Endothelial cell of umbilical vein (primary cell): Measurements from ENCODE around the gene TTC23L. TPM values are rescaled to one million over a fixed set of nuclear protein-coding genes. Genes with fewer than 3 reads are reported as not detected.

Experiments
- BruUV-seq: library from RNA; stranded (reverse); fragments of 400-500 nt; replicated peaks from 2 replicates; lab custom pipeline; 2021; lab: Mats Ljungman, UMichigan
- CTCF ChIA-PET: fragments of 300-600, 350-600 bp; sonication (Branson Sonifier 250); formaldehyde crosslinking; loops from one replicate; lab custom pipeline; 2021; ENCODE audit warnings: antibody characterized with exemption, inconsistent platforms; lab: Charles Lee
- POLR2A ChIA-PET: fragments of 300-600, 350-600 bp; sonication (Branson Sonifier 250); formaldehyde crosslinking; loops from one replicate; lab custom pipeline; 2021; ENCODE audit warnings: antibody characterized with exemption, inconsistent platforms; lab: Charles Lee
- DNase-seq: peaks from one replicate; pipeline ENCODE4 v3.0.0-alpha.2; 2011; ENCODE audit warnings: low read depth, low spot score
- FAIRE-seq: peaks from 2 replicates; lab custom pipeline; 2011; peaks lifted over from hg19 to GRCh38; lab: Jason Lieb, UNC
- H2AFZ ChIP-seq: 2 replicates; pipeline ENCODE4 v1.6.0; 2012; ENCODE audit warnings: low read depth, low read length, control low read depth, inconsistent platforms
- H3K27ac ChIP-seq: 2 replicates; pipeline ENCODE4 v1.5.1; 2011; ENCODE audit warnings: low read depth, mild to moderate bottlenecking, control low read depth, low read length, moderate library complexity; ENCODE audit not compliant: insufficient read depth
- H3K27me3 ChIP-seq, 2 experiments: 2 replicates each; pipeline versions ENCODE4 v1.6.0 to v1.6.1; 2011; ENCODE audit warnings: low read length in 2 of 2, mixed read lengths in 1 of 2; ENCODE audit not compliant: control insufficient read depth in 2 of 2, insufficient read depth in 2 of 2
- H3K36me3 ChIP-seq, 2 experiments: 2 replicates in 1 of 2; 3 replicates in 1 of 2; pipeline ENCODE4 v1.5.1; 2011; ENCODE audit warnings: low read length in 2 of 2, mild to moderate bottlenecking in 1 of 2, moderate library complexity in 1 of 2; ENCODE audit not compliant: control insufficient read depth in 2 of 2, insufficient read depth in 2 of 2; ENCODE audit errors: extremely low read depth in 1 of 2
- H3K4me1 ChIP-seq: 3 replicates; pipeline ENCODE4 v1.5.1; 2011; ENCODE audit warnings: mild to moderate bottlenecking, low read length; ENCODE audit not compliant: control insufficient read depth, insufficient read depth; ENCODE audit errors: extremely low read depth
- H3K4me2 ChIP-seq: 2 replicates; pipeline ENCODE4 v1.6.1; 2011; ENCODE audit warnings: low read length, control low read depth, mixed read lengths; ENCODE audit not compliant: insufficient read depth
- H3K4me3 ChIP-seq, 3 experiments: fragments of 200-600 bp in 1 of 3; sonication (generic), shearing (Covaris generic) in 1 of 3; replicated peaks in 1 of 3; 2 replicates each; pipeline ENCODE4 v1.5.1; 2011 to 2016; ENCODE audit warnings: control low read depth in 3 of 3, low read length in 3 of 3, mild to moderate bottlenecking in 2 of 3, inconsistent platforms in 1 of 3, low read depth in 1 of 3, moderate library complexity in 1 of 3; ENCODE audit not compliant: insufficient read depth in 1 of 3
- H3K79me2 ChIP-seq: 2 replicates; pipeline ENCODE4 v1.6.0; 2012; ENCODE audit warnings: low read length, inconsistent platforms; ENCODE audit not compliant: control insufficient read depth, insufficient read depth
- H3K9ac ChIP-seq: replicated peaks from 2 replicates; pipeline ENCODE3; 2011; ENCODE audit warnings: low read length, control low read depth; ENCODE audit not compliant: insufficient read depth; ENCODE audit errors: extremely low read depth
- H3K9me1 ChIP-seq: replicated peaks from 3 replicates; pipeline ENCODE4 v1.6.0; 2011; ENCODE audit warnings: mild to moderate bottlenecking, low read length; ENCODE audit not compliant: control insufficient read depth, insufficient read depth; ENCODE audit errors: extremely low read depth
- H3K9me3 ChIP-seq: replicated peaks from 2 replicates; pipeline ENCODE4 v1.5.1; 2012; ENCODE audit warnings: low read length, inconsistent platforms; ENCODE audit not compliant: control insufficient read depth, insufficient read depth
- H4K20me1 ChIP-seq: replicated peaks from 2 replicates; pipeline ENCODE3; 2011; ENCODE audit warnings: mild to moderate bottlenecking, low read length; ENCODE audit not compliant: control insufficient read depth, insufficient read depth; ENCODE audit errors: extremely low read depth
- EZH2 ChIP-seq: IDR thresholded peaks from 2 replicates; pipeline ENCODE4 v1.6.1; 2012; ENCODE audit warnings: borderline replicate concordance, low read depth, mild to moderate bottlenecking, moderate library complexity, low read length, inconsistent platforms; ENCODE audit not compliant: severe bottlenecking
- FOS ChIP-seq: IDR thresholded peaks from 2 replicates; pipeline ENCODE4 v1.6.1; 2011; ENCODE audit warnings: mild to moderate bottlenecking, low read length, moderate library complexity, borderline replicate concordance; ENCODE audit not compliant: insufficient read depth
- GATA2 ChIP-seq: IDR thresholded peaks from 2 replicates; pipeline ENCODE4 v1.7.0; 2011; ENCODE audit warnings: low read depth, mild to moderate bottlenecking, moderate library complexity, mixed read lengths, low read length; ENCODE audit not compliant: insufficient read length, insufficient read depth
- JUN ChIP-seq: IDR thresholded peaks from 2 replicates; pipeline ENCODE4 v1.6.1; 2011; ENCODE audit warnings: borderline replicate concordance, low read depth; ENCODE audit not compliant: insufficient read length, insufficient read depth
- MYC ChIP-seq: IDR thresholded peaks from one replicate; pipeline ENCODE4 v1.6.1; 2011; ENCODE audit warnings: mild to moderate bottlenecking, low read depth, low read length
- POLR2A ChIP-seq: IDR thresholded peaks from 2 replicates; pipeline ENCODE4 v1.6.1; 2012; ENCODE audit warnings: low read depth, mild to moderate bottlenecking, control low read depth, low read length
- POLR2AphosphoS5 ChIP-seq: IDR thresholded peaks from 2 replicates; pipeline ENCODE4 v1.6.1; 2012; ENCODE audit warnings: low read depth, mild to moderate bottlenecking, control low read depth, low read length, moderate library complexity; ENCODE audit not compliant: insufficient read depth
- dilution Hi-C: fragments of 300-500 bp; cut with MboI; formaldehyde crosslinking; loops from one replicate; pipeline ENCODE4 v1.15.0; 2019; ENCODE audit warnings: low sequenced_read_pairs; ENCODE audit not compliant: extremely low pct_ligation_motif_present
- intact Hi-C: fragments of 100-400 bp; cut with micrococcal nuclease; formaldehyde crosslinking; loops from one replicate; pipeline ENCODE4 v1.10.0; 2022
- polyA plus RNA-seq, 4 experiments: library from polyadenylated mRNA; depleted of rRNA in 3 of 4; stranded (reverse) in 3 of 4; unstranded in 1 of 4; fragments of >200 nt; gene quantifications; 2 replicates each; pipeline versions ENCODE4 v1.2.1 to v1.2.3, GENCODE V29; 2011 to 2012; ENCODE audit warnings: missing spikeins in 1 of 4
- total RNA-seq: library from RNA; stranded (reverse); gene quantifications from 2 replicates; pipeline ENCODE4 v1.2.3, GENCODE V29; 2021
- TF ChIP-seq, protein P1 (sequence below), 2 donors: IDR thresholded peaks; 1 replicate in 1 of 2; 2 replicates in 1 of 2; pipeline ENCODE4 v1.5.1; 2011; ENCODE audit warnings: low read length in 2 of 2, mild to moderate bottlenecking in 2 of 2, moderate library complexity in 2 of 2, control low read depth in 1 of 2, inconsistent platforms in 1 of 2, low read depth in 1 of 2; ENCODE audit not compliant: insufficient read depth in 1 of 2; ENCODE audit errors: extremely low read depth in 1 of 2
- TF ChIP-seq, protein P2 (sequence below): IDR thresholded peaks from 2 replicates; pipeline ENCODE4 v1.6.1; 2011; ENCODE audit not compliant: insufficient read depth, insufficient read length

The TTC23L gene
- total and polyA plus RNA-seq, 2 donors (not counting 3 experiments of a cell fraction or from before 2014, with no cell fraction given) = not detected

GRCh38 chr5:34923694-34924461 lies 84.9 kb downstream of the TTC23L start:
- Histone ChIP-seq H4K20me1 (no peaks in the 10 kb centered on the region), H3K4me2 (peak overlapping the region; percentile 31), H3K9me3 (no peaks in the 10 kb centered on the region), H2AFZ (no peak overlapping the region), H3K36me3 (peaks cover 5 to 35% of the 10 kb centered on the region in 2 experiments), H3K79me2 (peaks cover 14% of the 10 kb centered on the region), H3K27me3 (no peaks in the 10 kb centered on the region), H3K4me3 (no peak overlapping the region), H3K27ac (peak overlapping the region; percentile 15), H3K4me1 (peaks cover 17% of the 10 kb centered on the region), H3K9me1 (no peaks in the 10 kb centered on the region), H3K9ac (no peak overlapping the region)
- DNase-seq (peak; percentile 85), FAIRE-seq (peak; percentile 78)
- ChIA-PET POLR2A (interaction anchor here (1.0 kb wide), 1 partner anchor 8 kb away, joined by 3 read pairs; the partner anchor contains the start of genes BRIX1 and RAD1), CTCF (interaction anchor here (1.5 kb wide), 1 partner anchor 9 kb away, joined by 8 read pairs; the partner anchor contains the start of genes BRIX1 and RAD1)
- dilution Hi-C loops = loop anchor here (25.0 kb wide), 1 partner anchor 437 kb away; no protein-coding TSS in a partner anchor
- TF ChIP-seq, protein P1, sequence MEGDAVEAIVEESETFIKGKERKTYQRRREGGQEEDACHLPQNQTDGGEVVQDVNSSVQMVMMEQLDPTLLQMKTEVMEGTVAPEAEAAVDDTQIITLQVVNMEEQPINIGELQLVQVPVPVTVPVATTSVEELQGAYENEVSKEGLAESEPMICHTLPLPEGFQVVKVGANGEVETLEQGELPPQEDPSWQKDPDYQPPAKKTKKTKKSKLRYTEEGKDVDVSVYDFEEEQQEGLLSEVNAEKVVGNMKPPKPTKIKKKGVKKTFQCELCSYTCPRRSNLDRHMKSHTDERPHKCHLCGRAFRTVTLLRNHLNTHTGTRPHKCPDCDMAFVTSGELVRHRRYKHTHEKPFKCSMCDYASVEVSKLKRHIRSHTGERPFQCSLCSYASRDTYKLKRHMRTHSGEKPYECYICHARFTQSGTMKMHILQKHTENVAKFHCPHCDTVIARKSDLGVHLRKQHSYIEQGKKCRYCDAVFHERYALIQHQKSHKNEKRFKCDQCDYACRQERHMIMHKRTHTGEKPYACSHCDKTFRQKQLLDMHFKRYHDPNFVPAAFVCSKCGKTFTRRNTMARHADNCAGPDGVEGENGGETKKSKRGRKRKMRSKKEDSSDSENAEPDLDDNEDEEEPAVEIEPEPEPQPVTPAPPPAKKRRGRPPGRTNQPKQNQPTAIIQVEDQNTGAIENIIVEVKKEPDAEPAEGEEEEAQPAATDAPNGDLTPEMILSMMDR (IDR thresholded peaks at IDR 0.05; ENCODE audit: extremely low read depth in 1 of 2, insufficient read depth in 1 of 2, low read depth in 1 of 2, low read length in 2 of 2) = no peak
- TF ChIP-seq JUN (peak; percentile 99), FOS (peak; percentile 99), MYC (no peak), POLR2A (no peak), EZH2 (no peak), POLR2AphosphoS5 (peak; percentile 35), GATA2 (no peak)
- TF ChIP-seq, protein P2, sequence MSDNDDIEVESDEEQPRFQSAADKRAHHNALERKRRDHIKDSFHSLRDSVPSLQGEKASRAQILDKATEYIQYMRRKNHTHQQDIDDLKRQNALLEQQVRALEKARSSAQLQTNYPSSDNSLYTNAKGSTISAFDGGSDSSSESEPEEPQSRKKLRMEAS = no peak
- BruUV-seq = no TSS peak
- intact Hi-C loops = loop anchor here (1.0 kb wide), 1 partner anchor 9 kb away; the partner anchor contains the start of genes BRIX1 and RAD1
